ENCODE measurements around the gene RBCK1. TPM values are rescaled to one million over a fixed set of nuclear protein-coding genes. Genes with fewer than 3 reads are reported as not detected.

The RBCK1 gene
- total and polyA plus RNA-seq, 8 donors = 34.9 to 148 (median 44.7) TPM

DNA sequence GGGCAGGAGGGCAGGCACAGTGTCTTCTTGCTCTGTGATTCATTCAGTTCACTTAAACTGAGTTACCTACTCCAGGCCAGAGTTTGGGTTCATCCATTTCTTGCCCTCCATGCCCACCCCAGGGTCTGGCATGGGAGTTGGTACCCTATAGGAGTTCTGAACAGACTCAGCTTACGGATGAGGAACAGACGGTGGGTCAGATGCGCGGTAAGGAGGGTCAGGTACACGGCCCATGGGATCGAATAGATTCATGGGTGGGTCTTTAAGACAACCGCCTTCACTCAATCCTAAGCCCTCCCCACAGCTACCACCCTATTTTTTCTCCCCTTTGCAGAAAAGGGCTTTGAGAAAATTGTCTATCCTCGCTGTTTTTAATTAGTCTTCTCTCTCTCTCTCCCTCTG, 40.6 kb upstream of the RBCK1 start:
- intact Hi-C loops (cut with DNase I) = loop anchor here in 1 of 3 donors (10.0 kb wide), 1 partner anchor 367 kb away; no protein-coding TSS in a partner anchor
- Histone ChIP-seq H3K36me3 (no peaks in the 10 kb centered on the region), H3K9me3 (no peaks in the 10 kb centered on the region), H3K4me3 (no peak overlapping the region), H3K27me3 (no peaks in the 10 kb centered on the region), H3K27ac (peak overlapping the region in 2 of 4 donors; percentile 12 to 56), H3K4me1 (peaks cover 10 to 30% (median 10%) of the 10 kb centered on the region in 3 donors)
- 82 to 88% methylated on average over 8 of the region's 8 CpGs for WGBS, 2 donors
- TF ChIP-seq, protein P1, sequence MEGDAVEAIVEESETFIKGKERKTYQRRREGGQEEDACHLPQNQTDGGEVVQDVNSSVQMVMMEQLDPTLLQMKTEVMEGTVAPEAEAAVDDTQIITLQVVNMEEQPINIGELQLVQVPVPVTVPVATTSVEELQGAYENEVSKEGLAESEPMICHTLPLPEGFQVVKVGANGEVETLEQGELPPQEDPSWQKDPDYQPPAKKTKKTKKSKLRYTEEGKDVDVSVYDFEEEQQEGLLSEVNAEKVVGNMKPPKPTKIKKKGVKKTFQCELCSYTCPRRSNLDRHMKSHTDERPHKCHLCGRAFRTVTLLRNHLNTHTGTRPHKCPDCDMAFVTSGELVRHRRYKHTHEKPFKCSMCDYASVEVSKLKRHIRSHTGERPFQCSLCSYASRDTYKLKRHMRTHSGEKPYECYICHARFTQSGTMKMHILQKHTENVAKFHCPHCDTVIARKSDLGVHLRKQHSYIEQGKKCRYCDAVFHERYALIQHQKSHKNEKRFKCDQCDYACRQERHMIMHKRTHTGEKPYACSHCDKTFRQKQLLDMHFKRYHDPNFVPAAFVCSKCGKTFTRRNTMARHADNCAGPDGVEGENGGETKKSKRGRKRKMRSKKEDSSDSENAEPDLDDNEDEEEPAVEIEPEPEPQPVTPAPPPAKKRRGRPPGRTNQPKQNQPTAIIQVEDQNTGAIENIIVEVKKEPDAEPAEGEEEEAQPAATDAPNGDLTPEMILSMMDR (IDR thresholded peaks at IDR 0.05) = no peak
- FAIRE-seq = no peak
- DNase-seq = no peak
- ATAC-seq = no peak

- DNase-seq (no peak), ATAC-seq (no peak), FAIRE-seq (no peak)
- intact Hi-C loops (cut with DNase I) = loop anchor here in 1 of 3 donors (10.0 kb wide), 1 partner anchor 366 kb away; no protein-coding TSS in a partner anchor
- TF ChIP-seq, protein P1 (IDR thresholded peaks at IDR 0.05) = no peak
- Histone ChIP-seq H3K9me3 (no peaks in the 10 kb centered on the region), H3K27me3 (no peaks in the 10 kb centered on the region), H3K27ac (no peak overlapping the region), H3K4me3 (no peak overlapping the region), H3K4me1 (peaks cover 10 to 36% (median 10%) of the 10 kb centered on the region in 3 donors), H3K36me3 (no peaks in the 10 kb centered on the region)
- 96 to 99% methylated on average over 4 of the region's 4 CpGs for WGBS, 2 donors
Measured at GRCh38 chr20:368915-369314, 39.2 kb upstream of the RBCK1 start.

DNA sequence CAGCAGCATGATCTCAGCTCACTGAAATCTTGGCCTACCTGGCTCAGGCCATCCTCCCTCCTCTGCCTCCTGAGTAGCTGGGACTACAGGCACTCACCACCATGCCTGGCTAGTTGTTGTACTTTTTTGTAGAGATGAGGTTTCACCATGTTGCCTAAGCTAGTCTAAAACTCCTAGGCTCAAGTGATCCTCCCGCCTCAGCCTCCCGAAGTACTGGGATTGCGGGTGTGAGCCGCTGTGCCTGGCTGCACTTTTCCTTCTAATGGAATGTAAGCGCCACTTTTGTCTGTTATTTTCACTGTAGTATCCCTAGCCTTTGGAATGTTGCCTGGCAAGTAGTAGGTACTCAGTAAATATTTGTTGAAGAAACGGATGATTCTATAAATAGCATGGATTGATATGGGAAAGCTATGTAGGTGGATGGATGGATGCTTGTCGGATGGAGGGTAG, 37.9 kb upstream of the RBCK1 start:
- Histone ChIP-seq H3K4me3 (no peak overlapping the region), H3K27me3 (no peaks in the 10 kb centered on the region), H3K27ac (peak overlapping the region in 3 of 4 donors; percentile 31 to 66 (median 66)), H3K9me3 (no peaks in the 10 kb centered on the region), H3K36me3 (no peaks in the 10 kb centered on the region), H3K4me1 (peaks cover 10 to 36% (median 10%) of the 10 kb centered on the region in 3 donors)
- peak; percentile 11 to 55 (median 44) for ATAC-seq
- WGBS, 2 donors = 17 to 24% methylated on average over 7 of the region's 7 CpGs
- FAIRE-seq = no peak
- TF ChIP-seq, protein P1 (IDR thresholded peaks at IDR 0.05) = no peak
- DNase-seq = no peak
- intact Hi-C loops (cut with DNase I) = no loop called here

- Histone ChIP-seq H3K27ac (peak overlapping the region in 3 of 4 donors; percentile 46 to 75 (median 68)), H3K4me1 (peaks cover 10 to 30% (median 10%) of the 10 kb centered on the region in 3 donors), H3K27me3 (no peaks in the 10 kb centered on the region), H3K36me3 (no peaks in the 10 kb centered on the region), H3K9me3 (no peaks in the 10 kb centered on the region), H3K4me3 (no peak overlapping the region)
- FAIRE-seq = no peak
- WGBS, 2 donors = 76 to 79% methylated on average over 7 of the region's 7 CpGs
- DNase-seq = no peak
- ATAC-seq = no peak
- TF ChIP-seq, protein P1 (IDR thresholded peaks at IDR 0.05) = no peak
- intact Hi-C loops (cut with DNase I) = no loop called here
Measured at GRCh38 chr20:370977-371754, 36.9 kb upstream of the RBCK1 start.
